CD4-positive, alpha-beta T cell treated with Interleukin-2 at 100 ng/mL for 4 hours (primary cell): Measurements from ENCODE around the gene NOP56.

Experiments used
- DNase-seq: peaks from one replicate; pipeline ENCODE4 v3.0.0-alpha.2; 2020; ENCODE audit warnings: low spot score

Gene NOP56, protein sequence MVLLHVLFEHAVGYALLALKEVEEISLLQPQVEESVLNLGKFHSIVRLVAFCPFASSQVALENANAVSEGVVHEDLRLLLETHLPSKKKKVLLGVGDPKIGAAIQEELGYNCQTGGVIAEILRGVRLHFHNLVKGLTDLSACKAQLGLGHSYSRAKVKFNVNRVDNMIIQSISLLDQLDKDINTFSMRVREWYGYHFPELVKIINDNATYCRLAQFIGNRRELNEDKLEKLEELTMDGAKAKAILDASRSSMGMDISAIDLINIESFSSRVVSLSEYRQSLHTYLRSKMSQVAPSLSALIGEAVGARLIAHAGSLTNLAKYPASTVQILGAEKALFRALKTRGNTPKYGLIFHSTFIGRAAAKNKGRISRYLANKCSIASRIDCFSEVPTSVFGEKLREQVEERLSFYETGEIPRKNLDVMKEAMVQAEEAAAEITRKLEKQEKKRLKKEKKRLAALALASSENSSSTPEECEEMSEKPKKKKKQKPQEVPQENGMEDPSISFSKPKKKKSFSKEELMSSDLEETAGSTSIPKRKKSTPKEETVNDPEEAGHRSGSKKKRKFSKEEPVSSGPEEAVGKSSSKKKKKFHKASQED

DNA sequence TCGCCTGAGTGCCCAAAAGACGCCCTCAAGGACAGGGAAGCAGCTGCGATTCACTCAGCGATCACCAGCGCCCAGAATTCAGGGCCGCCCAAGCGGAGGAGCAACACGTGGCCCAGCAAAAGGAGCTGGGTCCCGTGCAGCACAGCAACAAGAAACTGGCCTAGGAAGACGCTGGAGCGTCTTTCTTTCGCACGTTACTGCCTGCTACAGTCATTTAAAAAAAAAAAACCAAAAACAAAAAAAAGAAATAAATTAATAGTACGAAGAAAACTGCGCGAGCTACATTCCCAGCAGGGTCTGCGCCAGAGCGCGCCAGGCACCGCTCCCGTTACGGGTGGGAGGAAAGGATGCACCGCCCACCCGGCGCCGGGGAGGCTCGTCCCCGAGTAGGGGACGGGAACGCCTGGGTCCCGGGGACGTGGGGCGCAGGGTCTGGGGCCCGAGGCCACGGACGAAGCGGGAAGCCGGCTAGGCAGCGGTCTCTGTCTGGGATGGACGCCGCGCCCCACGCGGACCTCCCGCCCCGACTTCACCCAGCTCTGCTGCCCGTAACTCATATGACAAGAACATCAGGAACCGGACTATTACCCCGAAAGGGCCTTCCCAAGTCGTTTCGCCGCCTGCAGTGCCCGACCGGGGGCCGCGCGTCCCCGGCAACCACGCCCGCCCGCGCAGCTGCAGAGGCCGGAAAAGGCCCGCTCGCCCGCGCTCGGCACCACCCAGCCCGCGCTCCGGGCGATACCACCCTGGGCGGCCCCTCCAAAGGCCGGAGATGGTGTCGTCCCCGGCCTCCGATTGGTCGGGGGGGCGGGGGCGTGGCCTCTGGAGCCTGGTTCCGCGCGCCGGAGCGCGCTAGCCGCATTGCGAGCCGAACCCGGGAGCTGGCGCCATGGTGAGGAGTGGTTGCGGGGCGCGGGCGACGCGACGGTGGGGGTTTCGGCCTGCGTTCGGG is at the start of gene NOP56:
Gene NOP56, plus strand, starts transcription at position 861 of the 952 bp plus-strand sequence. Its CDS starts 29 bp downstream, at position 890.
- DNase-seq, result peak; percentile 95

DNA sequence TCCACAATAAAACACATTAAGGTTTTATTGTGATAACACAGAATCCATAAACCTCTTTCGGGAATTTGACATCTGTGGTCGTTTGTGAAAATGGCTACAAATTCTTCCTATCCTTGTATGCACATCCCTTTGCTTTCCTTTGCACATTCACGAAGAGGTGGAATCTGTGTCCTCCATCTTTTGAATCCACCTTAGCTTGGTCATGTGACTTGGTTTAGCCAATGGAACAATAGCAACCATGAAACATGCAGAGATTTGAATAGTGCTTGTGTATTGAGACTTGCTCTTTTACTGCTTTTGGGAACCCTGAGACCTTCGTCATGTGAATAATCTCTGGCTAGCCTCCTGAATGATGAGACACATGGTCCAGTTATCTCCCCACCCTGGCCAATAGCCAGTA is 49.7 kb upstream of the NOP56 start:
- DNase-seq, result no peak

DNA sequence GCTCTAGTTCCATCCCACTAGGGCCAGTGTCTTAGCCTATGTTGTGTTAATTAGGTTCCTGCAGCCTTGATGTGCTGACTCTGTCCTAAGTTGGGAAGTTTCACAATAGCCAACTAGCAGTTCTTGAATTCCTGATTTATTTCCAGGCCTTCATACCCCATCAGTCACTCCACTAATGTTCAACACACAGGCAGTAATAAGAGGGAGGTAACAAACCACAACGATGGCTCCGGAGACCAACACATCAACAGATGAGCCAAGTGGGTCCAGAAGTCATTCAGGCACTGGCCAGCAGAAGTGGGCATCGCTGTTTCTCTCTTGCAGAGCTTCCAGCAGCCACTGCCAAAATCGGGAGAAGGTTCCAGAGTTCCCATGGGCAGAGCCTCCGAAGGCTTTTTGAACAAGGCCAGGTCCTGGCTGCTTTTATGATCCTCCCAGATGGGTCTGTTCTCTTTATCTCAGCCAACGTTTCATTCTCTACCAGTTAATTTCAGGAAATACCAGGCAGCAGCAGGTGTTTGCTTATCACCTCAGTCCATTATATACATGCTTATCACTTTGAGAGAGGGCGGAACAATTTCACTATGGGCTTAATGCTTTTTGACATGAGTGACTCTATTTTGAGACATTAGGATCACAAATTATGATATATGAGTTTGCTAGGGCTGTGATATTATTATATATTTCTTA is 48.5 kb upstream of the NOP56 start:
- no peak for DNase-seq

DNA sequence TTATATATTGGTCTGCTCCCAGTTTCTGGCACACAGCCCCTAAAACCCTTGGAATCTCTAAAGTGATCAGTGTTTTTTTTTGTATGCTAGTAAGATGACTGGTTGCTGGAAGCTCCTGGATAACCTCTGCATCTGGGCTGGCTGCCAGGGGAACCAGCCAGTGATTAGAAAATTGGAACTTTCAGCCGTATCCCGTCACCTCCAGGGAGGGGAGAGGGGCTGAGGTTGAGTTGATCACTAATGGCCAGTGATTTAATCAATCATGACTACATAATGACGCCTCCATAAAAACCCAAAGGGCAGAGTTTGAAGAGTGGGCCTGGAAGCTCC is 48.0 kb upstream of the NOP56 start:
- no peak for DNase-seq

DNA sequence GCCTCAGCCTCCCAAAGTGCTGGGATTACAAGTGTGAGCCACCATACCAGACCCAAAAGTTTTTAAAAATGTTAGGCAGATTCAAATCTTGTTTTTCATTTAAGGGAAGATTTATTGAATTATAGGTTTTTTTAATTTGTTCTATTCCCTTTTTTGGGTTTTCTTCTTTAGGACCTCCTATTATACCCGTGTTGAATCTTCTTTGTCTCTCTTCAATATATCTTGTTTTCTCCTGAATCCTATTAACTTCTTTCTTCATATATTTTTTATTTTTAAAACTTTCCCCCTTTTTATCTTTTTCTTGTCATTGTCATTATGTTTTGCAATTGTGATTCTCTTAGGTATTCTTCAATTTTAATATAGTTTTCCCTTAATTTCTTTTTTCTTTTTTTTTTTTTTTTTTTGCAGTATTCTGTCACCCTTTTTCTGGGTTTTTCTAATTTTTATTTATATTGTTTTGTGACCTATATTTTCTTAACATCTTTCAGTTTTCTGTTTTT is 45.9 kb upstream of the NOP56 start:
- no peak for DNase-seq

DNA sequence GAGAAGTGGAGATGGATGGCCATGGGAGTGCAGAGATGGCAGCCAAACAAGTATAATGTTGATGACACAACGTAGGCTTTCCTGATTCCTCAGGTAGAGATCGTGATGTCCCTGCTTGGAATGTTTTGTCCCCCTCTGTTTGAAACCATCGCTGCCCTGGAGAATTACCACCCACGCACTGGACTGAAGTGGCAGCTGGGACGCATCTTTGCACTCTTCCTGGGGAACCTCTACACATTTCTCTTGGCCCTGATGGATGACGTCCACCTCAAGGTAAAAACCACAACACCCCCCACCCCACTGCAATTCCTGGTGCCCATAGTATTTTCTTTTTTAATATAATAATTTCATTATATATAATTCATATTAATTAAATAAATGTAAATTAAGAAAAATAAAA is 42.1 kb upstream of the NOP56 start:
- DNase-seq, result no peak

DNA sequence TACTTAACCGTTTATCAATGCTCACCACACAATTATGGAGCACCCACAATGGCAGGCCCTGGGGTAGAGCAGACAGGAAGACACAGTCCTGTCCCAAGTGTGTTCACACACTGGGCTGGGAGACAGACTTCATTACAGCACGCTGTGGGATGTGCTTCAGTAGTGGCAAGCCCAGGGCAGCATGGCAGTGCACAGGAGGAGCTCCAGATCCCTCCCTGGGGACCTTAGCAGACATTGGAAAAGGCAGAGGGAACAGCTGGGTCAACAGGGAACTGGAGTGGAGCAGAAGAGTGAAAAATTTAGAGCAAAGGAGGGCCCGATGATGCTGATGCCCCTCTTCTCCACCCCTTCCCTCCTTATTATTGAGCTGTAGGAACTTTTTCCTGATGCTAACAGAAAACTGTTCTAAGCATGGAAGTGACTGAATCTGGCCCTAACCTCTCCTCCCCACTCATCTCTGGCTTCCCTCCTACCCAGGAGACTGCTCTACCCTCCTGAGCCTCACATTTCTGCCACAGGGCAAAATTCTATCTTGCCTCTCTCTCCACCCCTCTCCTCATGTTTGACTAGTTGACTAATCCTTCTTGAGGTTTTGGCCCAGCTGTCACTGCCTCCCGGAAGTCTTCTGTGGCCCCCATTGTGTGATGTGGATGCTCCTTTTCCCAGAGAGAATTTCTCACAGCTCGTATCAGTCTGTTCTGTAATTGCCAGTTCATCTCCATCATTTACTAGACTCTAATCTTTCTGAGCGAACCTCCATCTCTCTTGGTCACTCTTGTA is 41.3 kb upstream of the NOP56 start:
- DNase-seq, result no peak

DNA sequence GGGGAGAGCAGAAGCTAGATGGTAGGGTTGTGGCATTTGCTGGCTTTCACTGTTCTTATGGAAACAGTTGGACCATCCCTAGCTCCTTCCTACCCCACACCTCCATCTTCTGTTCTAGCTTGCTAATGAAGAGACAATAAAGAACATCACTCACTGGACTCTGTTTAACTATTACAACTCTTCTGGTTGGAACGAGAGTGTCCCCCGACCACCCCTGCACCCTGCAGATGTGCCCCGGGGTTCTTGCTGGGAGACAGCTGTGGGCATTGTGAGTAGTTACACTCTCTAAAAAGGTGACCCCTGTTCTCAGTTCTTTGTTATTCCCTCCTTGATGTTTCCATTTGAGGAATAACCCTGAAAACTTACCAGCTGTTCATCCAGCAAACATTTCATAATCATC is 40.4 kb upstream of the NOP56 start:
- DNase-seq, result no peak

DNA sequence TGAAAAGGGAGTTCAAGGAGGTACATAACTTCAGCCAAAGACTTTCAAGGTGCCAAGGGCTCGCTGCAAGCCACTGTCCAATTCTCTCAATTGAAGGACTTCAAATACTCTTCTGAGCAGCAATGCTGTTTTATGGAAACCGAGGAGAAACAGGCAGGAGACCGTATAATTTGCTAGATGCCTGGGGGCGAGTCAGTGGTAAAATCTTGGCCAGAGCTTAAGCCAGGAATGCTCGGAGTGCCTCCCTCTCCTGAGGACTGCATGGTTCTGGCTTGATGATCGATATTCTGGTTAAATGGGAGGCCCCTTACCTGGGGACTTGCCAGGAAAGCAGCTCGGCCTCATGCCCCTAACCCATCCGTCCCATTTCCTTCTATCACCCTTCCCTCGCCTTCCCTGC is 35.8 kb upstream of the NOP56 start:
- no peak for DNase-seq

DNA sequence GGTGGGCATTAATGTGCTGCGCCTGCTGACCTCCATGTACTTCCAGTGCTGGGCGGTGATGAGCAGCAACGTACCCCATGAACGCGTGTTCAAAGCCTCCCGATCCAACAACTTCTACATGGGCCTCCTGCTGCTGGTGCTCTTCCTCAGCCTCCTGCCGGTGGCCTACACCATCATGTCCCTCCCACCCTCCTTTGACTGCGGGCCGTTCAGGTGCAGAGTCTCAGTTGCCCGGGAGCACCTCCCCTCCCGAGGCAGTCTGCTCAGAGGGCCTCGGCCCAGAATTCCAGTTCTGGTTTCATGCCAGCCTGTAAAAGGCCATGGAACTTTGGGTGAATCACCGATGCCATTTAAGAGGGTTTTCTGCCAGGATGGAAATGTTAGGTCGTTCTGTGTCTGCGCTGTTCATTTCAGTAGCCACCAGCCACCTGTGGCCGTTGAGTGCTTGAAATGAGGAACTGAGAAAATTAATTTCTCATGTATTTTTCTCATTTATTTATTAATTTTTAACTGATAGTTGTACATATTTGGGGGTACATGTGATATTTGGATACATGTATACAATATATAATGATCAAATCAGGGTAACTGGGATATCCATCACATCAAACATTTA is 35.2 kb upstream of the NOP56 start:
- no peak for DNase-seq

DNA sequence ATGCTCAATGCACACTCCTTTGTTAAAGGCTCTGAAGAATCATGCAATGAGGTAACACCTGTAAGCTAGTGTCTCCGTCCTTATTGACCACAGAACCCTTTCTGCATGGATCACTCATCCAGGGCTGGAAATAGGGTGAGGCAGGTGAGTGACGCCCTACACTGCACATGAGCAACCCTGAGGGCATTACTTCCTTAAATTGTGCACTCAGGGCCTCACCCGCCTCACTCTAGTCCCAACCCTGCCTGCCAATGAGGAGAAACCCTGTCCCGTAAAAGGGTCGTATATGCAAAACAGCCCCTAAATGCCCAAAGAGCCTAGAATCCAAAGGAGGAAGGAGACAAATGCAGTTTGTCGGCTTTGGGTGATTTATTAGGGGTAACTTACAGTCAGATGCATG is 33.6 kb upstream of the NOP56 start:
- no peak for DNase-seq

DNA sequence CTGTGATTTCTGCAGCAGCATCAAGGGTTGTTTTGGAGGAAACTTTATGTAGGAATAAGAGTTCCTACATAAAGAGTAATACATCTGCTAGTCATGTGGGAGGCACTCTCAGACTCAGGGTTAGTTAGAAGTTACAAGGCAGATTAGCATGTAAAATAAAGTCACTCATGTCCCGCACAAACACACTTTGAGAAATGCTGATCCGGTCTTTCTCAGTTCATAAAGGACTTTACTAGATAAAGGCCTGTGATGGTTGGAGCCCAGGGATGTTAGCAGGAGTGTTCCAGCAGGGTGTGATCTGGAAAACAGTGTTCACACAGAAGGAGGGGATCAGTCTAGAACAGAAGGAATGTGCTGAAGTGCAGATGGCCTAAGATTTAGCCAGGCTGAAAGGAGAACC is 33.1 kb upstream of the NOP56 start:
- DNase-seq, result no peak

DNA sequence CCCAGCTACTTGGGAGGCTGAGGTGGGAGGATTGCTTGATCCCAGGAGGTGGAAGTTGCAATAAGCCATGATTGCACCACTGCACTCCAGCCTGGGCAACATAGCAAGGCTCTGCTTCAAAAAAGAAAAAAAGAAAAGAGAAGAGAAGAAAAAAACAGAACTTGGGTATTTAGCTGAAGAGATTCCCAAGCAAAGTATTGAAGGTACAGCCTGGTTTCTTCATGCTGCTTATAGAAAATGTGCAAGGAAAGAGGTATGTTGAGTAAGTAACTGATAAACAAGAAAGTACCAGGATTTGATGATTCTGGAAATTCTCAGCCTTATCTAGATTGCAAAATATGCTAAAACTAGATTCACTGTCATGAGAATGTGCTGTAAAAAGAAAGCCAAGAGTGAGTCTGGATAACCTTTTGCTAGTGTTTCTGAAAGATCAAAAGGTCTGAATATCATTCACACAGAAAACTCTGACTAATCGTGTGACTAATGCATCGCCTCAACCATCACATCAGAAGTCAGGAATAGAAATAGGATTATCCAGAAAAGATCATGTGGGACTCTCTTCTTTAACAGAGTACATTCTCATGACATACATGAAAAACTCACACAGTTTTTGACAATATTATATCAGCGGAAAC is 32.4 kb upstream of the NOP56 start:
- no peak for DNase-seq

DNA sequence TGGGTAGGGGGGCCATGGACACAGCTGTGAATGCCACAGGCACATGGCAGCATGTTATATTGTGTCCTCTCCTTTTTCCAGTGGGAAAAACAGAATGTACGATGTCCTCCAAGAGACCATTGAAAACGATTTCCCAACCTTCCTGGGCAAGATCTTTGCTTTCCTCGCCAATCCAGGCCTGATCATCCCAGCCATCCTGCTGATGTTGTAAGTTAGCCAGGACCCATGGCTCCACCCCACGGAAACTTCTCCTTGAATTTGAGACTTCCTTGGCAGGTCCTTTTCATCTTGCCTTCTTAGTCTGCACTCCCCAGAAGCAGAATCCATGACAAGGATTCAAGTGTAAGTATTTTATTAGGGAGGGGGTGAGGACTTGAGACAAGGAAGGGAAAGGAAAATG is 28.2 kb upstream of the NOP56 start:
- no peak for DNase-seq

DNA sequence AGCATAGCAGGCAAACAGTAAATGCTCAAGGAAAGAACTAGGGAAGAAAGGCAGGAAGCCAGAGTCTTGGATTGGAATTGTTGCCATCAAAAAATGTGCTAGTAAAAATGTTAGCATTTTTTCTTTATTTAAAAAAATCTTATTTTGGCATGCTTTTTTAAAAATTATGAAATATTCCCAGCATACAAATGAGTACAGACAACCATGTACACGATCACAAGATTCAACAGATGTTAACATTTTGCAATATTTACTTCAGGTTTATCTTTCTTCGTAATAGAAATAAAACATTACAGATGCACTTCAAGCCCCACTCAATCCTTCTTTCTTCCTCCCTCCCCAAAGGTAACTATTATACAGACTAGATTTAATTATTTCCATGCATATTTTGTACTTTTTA is 27.4 kb upstream of the NOP56 start:
- DNase-seq, result no peak

DNA sequence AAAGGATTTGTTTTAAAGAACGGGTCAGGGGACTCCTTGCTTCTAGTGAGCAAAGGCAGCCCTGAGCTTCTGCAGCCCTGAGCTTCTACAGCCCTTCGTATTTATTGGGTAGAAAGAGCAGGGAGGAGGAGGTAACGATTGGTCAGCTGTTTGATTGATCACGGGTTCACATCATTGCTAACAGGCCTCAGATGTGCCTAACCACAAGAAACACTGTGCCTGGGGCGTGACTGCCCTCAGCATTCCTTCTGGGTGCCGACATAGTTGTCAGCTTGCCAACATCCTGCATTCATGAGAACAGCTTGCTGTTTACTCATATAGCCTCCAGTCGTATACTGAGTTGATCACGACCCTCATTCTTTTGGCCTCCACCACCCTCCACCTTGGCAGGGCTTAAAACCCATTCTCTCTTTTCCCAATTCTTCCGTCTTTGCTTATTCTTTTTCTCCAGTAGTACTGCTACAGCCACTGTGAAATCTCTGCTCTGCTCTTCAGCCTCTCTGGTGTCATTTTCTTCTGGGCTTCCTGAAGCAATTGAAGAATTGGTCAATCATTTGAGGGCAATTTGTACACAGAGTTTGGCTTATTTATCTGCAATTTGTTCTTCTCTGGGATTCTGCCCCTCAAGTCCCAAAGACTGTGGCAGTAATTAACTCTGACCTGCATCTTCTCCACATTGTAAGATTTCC is 25.4 kb upstream of the NOP56 start:
- DNase-seq, result no peak

DNA sequence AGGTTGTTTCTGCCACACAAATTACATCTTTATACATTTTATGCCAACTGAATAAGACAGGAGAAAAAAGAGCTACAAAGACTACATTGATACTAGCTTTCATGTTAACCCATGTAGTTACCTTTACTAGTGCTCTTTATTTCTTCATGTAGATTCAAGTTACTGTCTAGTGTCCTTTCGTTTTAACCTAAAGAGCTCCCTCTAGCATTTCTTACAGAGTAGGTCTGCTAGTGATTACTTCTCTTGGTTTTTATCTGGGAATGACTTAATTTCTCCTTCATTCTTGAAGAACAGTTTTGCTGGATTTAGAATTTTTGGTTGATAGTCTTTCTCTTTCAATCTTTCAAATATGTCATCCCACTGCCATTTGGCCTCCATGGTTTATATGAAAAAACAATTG is 21.2 kb upstream of the NOP56 start:
- no peak for DNase-seq

DNA sequence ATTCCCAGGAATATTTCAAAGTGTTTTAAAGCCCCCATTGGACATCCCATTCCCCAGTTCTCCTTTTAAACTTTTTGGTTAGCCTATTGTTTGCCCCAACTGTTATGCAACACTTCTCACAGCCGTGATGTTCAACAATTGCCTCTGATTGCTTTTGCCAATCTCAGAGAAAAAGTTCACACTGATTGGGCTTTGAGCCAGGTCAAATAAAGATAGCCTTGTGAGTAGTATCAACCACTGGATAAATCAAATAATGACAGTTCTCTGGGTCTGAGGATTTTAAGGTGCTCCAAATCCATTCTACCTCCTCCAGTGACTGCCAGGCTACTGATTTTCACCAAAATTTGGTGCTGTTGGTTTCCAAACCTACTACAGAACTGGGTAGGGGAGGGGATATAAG is 19.1 kb upstream of the NOP56 start:
- no peak for DNase-seq

DNA sequence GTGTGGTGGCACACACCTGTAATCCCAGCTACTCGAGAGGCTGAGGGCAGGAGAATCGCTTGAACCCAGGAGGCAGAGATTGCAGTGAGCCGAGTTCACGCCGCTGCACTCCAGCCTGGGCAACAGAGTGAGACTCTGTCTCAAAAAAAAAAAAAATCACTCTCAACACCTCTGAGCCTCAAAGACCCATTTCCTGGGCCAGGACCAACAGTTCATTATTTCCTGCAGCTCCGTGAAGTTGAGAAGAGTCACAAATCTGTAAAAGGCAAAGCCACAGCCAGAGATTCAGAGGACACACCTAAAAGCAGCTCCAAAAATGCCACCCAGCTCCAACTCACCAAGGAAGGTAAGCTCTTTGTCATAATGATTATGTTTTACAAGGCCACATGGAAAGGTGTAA is 15.2 kb upstream of the NOP56 start:
- DNase-seq, result peak; percentile 13

DNA sequence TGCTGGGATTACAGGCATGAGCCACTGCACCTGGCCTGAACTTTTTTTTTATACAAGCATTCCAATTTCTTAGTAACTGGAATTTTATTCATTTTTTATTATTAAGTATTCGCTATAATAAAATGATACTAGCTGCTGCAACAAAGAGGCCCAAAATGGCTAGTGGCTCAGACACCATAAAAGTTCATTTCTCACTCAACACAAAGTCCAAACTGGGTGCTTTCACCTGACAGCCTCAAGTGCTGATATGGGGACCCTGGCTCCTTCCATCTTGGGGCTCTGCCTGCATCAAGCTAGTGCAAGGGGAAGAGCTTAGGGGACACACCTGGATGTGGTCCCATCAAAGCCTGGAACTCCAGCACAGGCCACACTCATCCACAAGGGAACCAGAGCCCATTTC is 12.2 kb upstream of the NOP56 start:
- no peak for DNase-seq
